Stimulated activated CD4-positive, alpha-beta T cell treated with anti-CD3 and anti-CD28 coated beads, Interleukin-15, amount 100 ng/mL, for 1 hour (primary cell): ENCODE data around the gene CHCHD10.
A peak's percentile ranks its signal among the peaks of the same experiment; 100 is the strongest.

Source experiments
- DNase-seq, 2 donors: peaks; one replicate each; pipeline ENCODE4 v3.0.0-alpha.2; 2020; ENCODE audit warnings: low read depth in 1 of 2, low spot score in 1 of 2

Gene CHCHD10

GRCh38 chr22:23773483-23774113 is 5.8 kb upstream of the CHCHD10 start:
- DNase-seq: no peak

GRCh38 chr22:23772649-23773473 is 5.1 kb upstream of the CHCHD10 start, which contains the start of gene MMP11:
Gene MMP11, plus strand, starts transcription at chr22:23772849. Its CDS starts 22 bp downstream, at chr22:23772871.
- DNase-seq: peak; percentile 31 to 52

- no peak for DNase-seq
These were observed 4.5 kb upstream of the CHCHD10 start for GRCh38 chr22:23772315-23772648.

GRCh38 chr22:23769321-23769965 is 1.7 kb upstream of the CHCHD10 start:
- DNase-seq: no peak

GRCh38 chr22:23767303-23767672 is 484 bp downstream of the CHCHD10 start:
- DNase-seq: no peak

GRCh38 chr22:23764899-23765881 is 2.6 kb downstream of the CHCHD10 start:
- DNase-seq: no peak

GRCh38 chr22:23763954-23764353 is 3.8 kb downstream of the CHCHD10 start:
- no peak for DNase-seq

GRCh38 chr22:23763579-23763945 is 4.2 kb downstream of the CHCHD10 start:
- DNase-seq: peak in 1 of 2 donors; percentile 49

GRCh38 chr22:23762842-23763578 is 4.8 kb downstream of the CHCHD10 start, which contains the start of gene C22orf15:
Gene C22orf15, plus strand, starts transcription at chr22:23762990. Its CDS starts 317 bp downstream, at chr22:23763307.
- DNase-seq: no peak

GRCh38 chr22:23760056-23760455 is 7.7 kb downstream of the CHCHD10 start:
- no peak for DNase-seq

- no peak for DNase-seq
These were observed 8.2 kb downstream of the CHCHD10 start for GRCh38 chr22:23759566-23759965.

- DNase-seq: no peak
These were observed 10.9 kb downstream of the CHCHD10 start for GRCh38 chr22:23756891-23757290.

- DNase-seq: no peak
These were observed 12.1 kb downstream of the CHCHD10 start for GRCh38 chr22:23755711-23756110.

GRCh38 chr22:23754980-23755636 is 12.7 kb downstream of the CHCHD10 start:
- DNase-seq: no peak

GRCh38 chr22:23754220-23754919 is 13.4 kb downstream of the CHCHD10 start, which contains the start of gene VPREB3:
Gene VPREB3, minus strand, starts transcription at chr22:23754425. Its CDS starts 62 bp downstream, at chr22:23754363.
- no peak for DNase-seq

GRCh38 chr22:23753385-23753784 is 14.4 kb downstream of the CHCHD10 start:
- DNase-seq: no peak

- DNase-seq: no peak
These were observed 15.0 kb downstream of the CHCHD10 start for GRCh38 chr22:23752750-23753149.

GRCh38 chr22:23752090-23752691 is 15.6 kb downstream of the CHCHD10 start:
- DNase-seq: no peak
